Measurements from ENCODE around the gene MYBPC1. TPM values are rescaled to one million over a fixed set of nuclear protein-coding genes. Genes with fewer than 3 reads are reported as not detected.

MYBPC1 gene
- total and polyA plus RNA-seq, 12 donors, result 0.14 to 9.3 (median 0.66) TPM; not detected in 5

- TF ChIP-seq, protein P1, sequence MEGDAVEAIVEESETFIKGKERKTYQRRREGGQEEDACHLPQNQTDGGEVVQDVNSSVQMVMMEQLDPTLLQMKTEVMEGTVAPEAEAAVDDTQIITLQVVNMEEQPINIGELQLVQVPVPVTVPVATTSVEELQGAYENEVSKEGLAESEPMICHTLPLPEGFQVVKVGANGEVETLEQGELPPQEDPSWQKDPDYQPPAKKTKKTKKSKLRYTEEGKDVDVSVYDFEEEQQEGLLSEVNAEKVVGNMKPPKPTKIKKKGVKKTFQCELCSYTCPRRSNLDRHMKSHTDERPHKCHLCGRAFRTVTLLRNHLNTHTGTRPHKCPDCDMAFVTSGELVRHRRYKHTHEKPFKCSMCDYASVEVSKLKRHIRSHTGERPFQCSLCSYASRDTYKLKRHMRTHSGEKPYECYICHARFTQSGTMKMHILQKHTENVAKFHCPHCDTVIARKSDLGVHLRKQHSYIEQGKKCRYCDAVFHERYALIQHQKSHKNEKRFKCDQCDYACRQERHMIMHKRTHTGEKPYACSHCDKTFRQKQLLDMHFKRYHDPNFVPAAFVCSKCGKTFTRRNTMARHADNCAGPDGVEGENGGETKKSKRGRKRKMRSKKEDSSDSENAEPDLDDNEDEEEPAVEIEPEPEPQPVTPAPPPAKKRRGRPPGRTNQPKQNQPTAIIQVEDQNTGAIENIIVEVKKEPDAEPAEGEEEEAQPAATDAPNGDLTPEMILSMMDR (IDR thresholded peaks at IDR 0.05), result no peak
- TF ChIP-seq POLR2A (IDR thresholded peaks at IDR 0.05), result peak in 1 of 2 donors; percentile 72
- H3K27me3 ChIP-seq, result no peaks in the 10 kb centered on the region
- WGBS, 4 donors, result 0 to 1% (median 0%) methylated on average over 8 to 67 of the region's 67 CpGs
- intact Hi-C loops (cut with DNase I), result no loop called here
- no peaks in the 10 kb centered on the region for H3K36me3 ChIP-seq (replicated peaks in 1 of 2)
- H3K27ac ChIP-seq, result peak overlapping the region; percentile 61 to 98 (median 96)
- H3K4me3 ChIP-seq, result peak overlapping the region; percentile 35 to 98 (median 68)
- peak; percentile 66 to 79 (median 74) for DNase-seq
- peaks cover 24 to 55% of the 10 kb centered on the region in 2 donors for H3K4me1 ChIP-seq (replicated peaks in 1 of 2)
- H3K9me3 ChIP-seq (replicated peaks in 1 of 3), result no peaks in the 10 kb centered on the region
Measured at GRCh38 chr12:101697930-101698799, 103.4 kb downstream of the MYBPC1 start.

DNA sequence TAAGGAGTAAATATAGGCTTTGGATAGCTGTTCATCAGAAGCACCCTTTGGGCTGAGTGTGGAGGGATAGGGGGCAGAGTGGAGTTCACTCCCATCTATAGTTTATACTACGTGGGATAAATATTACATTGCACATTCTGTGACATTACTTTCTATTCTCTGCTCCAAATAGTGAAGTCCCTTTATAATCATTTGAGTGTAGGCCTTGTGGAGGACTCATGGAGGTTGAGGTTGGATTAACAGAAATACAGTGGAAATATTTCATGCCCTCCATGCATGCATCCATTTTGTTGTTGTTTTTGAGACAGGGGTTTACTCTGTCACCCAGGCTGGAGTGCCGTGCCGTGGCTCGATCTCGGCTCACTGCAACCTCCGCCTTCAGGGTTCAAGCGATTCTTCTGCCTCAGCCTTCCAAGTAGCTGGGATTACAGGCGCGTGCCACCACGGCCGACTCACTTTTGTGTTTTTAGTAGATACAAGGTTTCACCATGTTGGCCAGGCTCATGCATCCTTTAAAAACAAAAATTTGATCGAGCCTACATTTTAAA is 104.1 kb downstream of the MYBPC1 start:
- Histone ChIP-seq H3K9me3 (replicated peaks in 1 of 3) (no peaks in the 10 kb centered on the region), H3K4me3 (peak overlapping the region in 3 of 4 donors; percentile 35 to 98 (median 72)), H3K27me3 (no peaks in the 10 kb centered on the region), H3K4me1 (replicated peaks in 1 of 2) (peaks cover 24 to 62% of the 10 kb centered on the region in 2 donors), H3K36me3 (replicated peaks in 1 of 2) (no peaks in the 10 kb centered on the region), H3K27ac (peak overlapping the region; percentile 61 to 98 (median 96))
- intact Hi-C loops (cut with DNase I), result no loop called here
- 84 to 89% (median 86%) methylated on average over 12 of the region's 12 CpGs for WGBS, 4 donors
- no peak for TF ChIP-seq POLR2A (IDR thresholded peaks at IDR 0.05)
- TF ChIP-seq, protein P1 (IDR thresholded peaks at IDR 0.05), result no peak
- DNase-seq, result peak in 2 of 7 donors; percentile 14 to 21

DNA sequence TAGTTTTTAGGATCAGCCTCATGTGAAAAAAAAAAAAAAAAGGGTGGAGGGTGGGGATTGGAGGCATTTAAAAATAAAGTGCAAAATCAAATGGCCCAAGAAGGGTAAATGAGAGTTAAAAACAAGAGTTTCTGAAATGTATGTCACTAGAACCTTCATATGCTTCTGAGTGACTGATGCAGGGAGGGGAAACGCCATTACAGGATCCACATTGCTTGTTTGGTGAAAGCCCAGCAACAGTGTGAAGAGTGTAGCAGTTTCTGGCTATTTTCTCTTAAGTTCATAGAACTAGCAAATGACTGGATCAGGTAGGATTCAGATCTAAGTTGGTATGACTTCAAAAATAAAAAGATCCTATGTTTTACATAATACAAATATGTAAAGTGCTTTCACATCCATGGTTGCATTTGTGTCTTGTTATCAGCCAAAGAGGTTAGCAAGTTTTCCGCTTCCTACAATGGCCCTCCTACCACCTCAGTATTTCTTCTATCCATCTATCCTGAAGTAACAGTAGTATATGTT is 105.6 kb downstream of the MYBPC1 start:
- Histone ChIP-seq H3K4me1 (replicated peaks in 1 of 2) (peaks cover 24 to 65% of the 10 kb centered on the region in 2 donors), H3K4me3 (no peak overlapping the region), H3K27ac (peak overlapping the region in 2 of 5 donors; percentile 4 to 97), H3K9me3 (replicated peaks in 1 of 3) (no peaks in the 10 kb centered on the region), H3K36me3 (replicated peaks in 1 of 2) (no peaks in the 10 kb centered on the region), H3K27me3 (no peaks in the 10 kb centered on the region)
- intact Hi-C loops (cut with DNase I), result no loop called here
- 86 to 91% (median 89%) methylated on average over 2 of the region's 2 CpGs for WGBS, 4 donors
- TF ChIP-seq, protein P1 (IDR thresholded peaks at IDR 0.05), result no peak
- TF ChIP-seq POLR2A (IDR thresholded peaks at IDR 0.05), result no peak
- DNase-seq, result no peak

- no peak for TF ChIP-seq POLR2A (IDR thresholded peaks at IDR 0.05)
- TF ChIP-seq, protein P1 (IDR thresholded peaks at IDR 0.05), result no peak
- no peaks in the 10 kb centered on the region for H3K36me3 ChIP-seq (replicated peaks in 1 of 2)
- intact Hi-C loops (cut with DNase I), result no loop called here
- H3K9me3 ChIP-seq (replicated peaks in 1 of 3), result no peaks in the 10 kb centered on the region
- no peaks in the 10 kb centered on the region for H3K27me3 ChIP-seq
- 79 to 94% (median 87%) methylated on average over 3 of the region's 3 CpGs for WGBS, 4 donors
- H3K27ac ChIP-seq, result no peak overlapping the region
- H3K4me1 ChIP-seq (replicated peaks in 1 of 2), result peaks cover 11 to 68% of the 10 kb centered on the region in 2 donors
- no peak overlapping the region for H3K4me3 ChIP-seq
- no peak for DNase-seq
Measured at GRCh38 chr12:101703487-101703886, 108.7 kb downstream of the MYBPC1 start.

All from adrenal gland (tissue), 12 donors.